SK-N-SH (cell line): ENCODE measurements around the gene TMEM255B. TPM values are rescaled to one million over a fixed set of nuclear protein-coding genes. Genes with fewer than 3 reads are reported as not detected.

Experiments used
- CTCF ChIA-PET: fragments of 300-600, 350-600 bp; formaldehyde crosslinking; extraction: SDS; loops from one replicate; lab custom pipeline; 2021; lab: Yijun Ruan, JAX
- POLR2A ChIA-PET: fragments of 350-600 bp; sonication (Branson Sonifier 250); formaldehyde crosslinking; extraction: SDS; loops from one replicate; lab custom pipeline; 2020; ENCODE audit warnings: antibody characterized with exemption, inconsistent platforms; lab: Yijun Ruan, JAX
- DNase-seq: peaks from one replicate; pipeline ENCODE4 v3.0.0; 2012
- H2AFZ ChIP-seq: fragments of 200-600 bp; sonication (generic); 2 replicates; pipeline ENCODE4 v1.8.1; 2016; ENCODE audit warnings: antibody characterized with exemption, mild to moderate bottlenecking, low read depth
- H3F3A ChIP-seq: fragments of 200-600 bp; sonication (generic); replicated peaks from 2 replicates; pipeline ENCODE3; 2016; ENCODE audit warnings: antibody characterized with exemption, mild to moderate bottlenecking; ENCODE audit not compliant: insufficient read depth
- H3K27ac ChIP-seq, 2 experiments: fragments of 200-500 bp in 1 of 2; fragments of 200-600 bp in 1 of 2; sonication (Bioruptor generic) in 1 of 2; sonication (generic), shearing (Covaris generic) in 1 of 2; 2 replicates each; pipeline versions ENCODE4 v1.5.1 to v1.6.1; 2014 to 2016; ENCODE audit warnings: low read depth in 2 of 2, inconsistent platforms in 1 of 2, low read length in 1 of 2, mild to moderate bottlenecking in 1 of 2, mixed read lengths in 1 of 2
- H3K27me3 ChIP-seq: fragments of 200-600 bp; sonication (generic), shearing (Covaris generic); 2 replicates; pipeline ENCODE4 v1.6.1; 2016; ENCODE audit warnings: mixed run types; ENCODE audit not compliant: insufficient read depth
- H3K36me3 ChIP-seq, 2 experiments: fragments of 200-500 bp in 1 of 2; fragments of 200-600 bp in 1 of 2; sonication (Bioruptor generic) in 1 of 2; sonication (generic) in 1 of 2; replicated peaks in 1 of 2; 2 replicates each; pipeline versions ENCODE3 to v1.5.1; 2014 to 2016; ENCODE audit warnings: low read length in 1 of 2, mild to moderate bottlenecking in 1 of 2; ENCODE audit not compliant: insufficient read depth in 2 of 2, control insufficient read depth in 1 of 2
- H3K4me1 ChIP-seq, 2 experiments: fragments of 200-500 bp in 1 of 2; fragments of 200-600 bp in 1 of 2; sonication (Bioruptor generic) in 1 of 2; sonication (generic), shearing (Covaris generic) in 1 of 2; 2 replicates each; pipeline versions ENCODE4 v1.5.1 to v1.6.1; 2014 to 2016; ENCODE audit warnings: low read depth in 1 of 2, low read length in 1 of 2, mixed run types in 1 of 2; ENCODE audit not compliant: insufficient read depth in 2 of 2, control insufficient read depth in 1 of 2
- H3K4me2 ChIP-seq: fragments of 200-600 bp; sonication (generic), shearing (Covaris generic); 2 replicates; pipeline ENCODE4 v1.6.1; 2017; ENCODE audit warnings: mixed run types
- H3K4me3 ChIP-seq, 2 experiments: fragments of 200-500 bp in 1 of 2; fragments of 200-600 bp in 1 of 2; sonication (Bioruptor generic) in 1 of 2; sonication (generic), shearing (Covaris generic) in 1 of 2; 2 replicates each; pipeline versions ENCODE4 v1.5.1 to v1.8.1; 2014 to 2016; ENCODE audit warnings: low read depth in 2 of 2, inconsistent platforms in 1 of 2, low read length in 1 of 2, mild to moderate bottlenecking in 1 of 2, mixed read lengths in 1 of 2, moderate library complexity in 1 of 2
- H3K79me2 ChIP-seq: fragments of 200-600 bp; sonication (generic); 2 replicates; pipeline ENCODE4 v1.8.1; 2017; ENCODE audit warnings: mild to moderate bottlenecking; ENCODE audit not compliant: insufficient read depth
- H3K9ac ChIP-seq: fragments of 200-600 bp; sonication (generic); 2 replicates; pipeline ENCODE4 v1.6.1; 2017; ENCODE audit warnings: mixed run types
- H3K9me2 ChIP-seq: fragments of 200-600 bp; sonication (generic); 2 replicates; pipeline ENCODE4 v1.6.1; 2017; ENCODE audit warnings: mixed run types
- H3K9me3 ChIP-seq: fragments of 200-600 bp; sonication (generic); 2 replicates; pipeline ENCODE4 v1.6.1; 2017; ENCODE audit warnings: mixed run types, mild to moderate bottlenecking, moderate library complexity
- H4K20me1 ChIP-seq: fragments of 200-600 bp; sonication (generic); 2 replicates; pipeline ENCODE4 v1.6.1; 2017; ENCODE audit warnings: mild to moderate bottlenecking, mixed run types; ENCODE audit not compliant: insufficient read depth
- CHD2 ChIP-seq: fragments of 150-350 bp; IDR thresholded peaks from 2 replicates; pipeline ENCODE4 v1.6.1; 2018; ENCODE audit warnings: low read length; ENCODE audit not compliant: partially characterized antibody
- ELF1 ChIP-seq: IDR thresholded peaks from 2 replicates; pipeline ENCODE4 v1.4.0; 2012
- EP300 ChIP-seq, 2 experiments: IDR thresholded peaks; 2 replicates each; pipeline versions ENCODE4 v1.4.0 to v1.6.1; 2012; ENCODE audit warnings: borderline replicate concordance in 1 of 2, low read depth in 1 of 2, low read length in 1 of 2
- GABPA ChIP-seq: IDR thresholded peaks from 2 replicates; pipeline ENCODE4 v1.4.0; 2012; ENCODE audit warnings: low read depth, mild to moderate bottlenecking
- IRF3 ChIP-seq: fragments of 150-350 bp; IDR thresholded peaks from 2 replicates; pipeline ENCODE4 v1.6.1; 2016; ENCODE audit warnings: mild to moderate bottlenecking, low read depth, low read length
- MEF2A ChIP-seq: IDR thresholded peaks from 2 replicates; pipeline ENCODE4 v1.4.0; 2012; ENCODE audit warnings: low read depth, borderline replicate concordance
- NFIC ChIP-seq: IDR thresholded peaks from 2 replicates; pipeline ENCODE4 v1.4.0; 2012; ENCODE audit warnings: borderline replicate concordance
- NRF1 ChIP-seq: IDR thresholded peaks from 2 replicates; pipeline ENCODE4 v1.6.1; 2012; ENCODE audit warnings: low read depth, mild to moderate bottlenecking, low read length
- PBX3 ChIP-seq: IDR thresholded peaks from 2 replicates; pipeline ENCODE4; 2012
- POLR2AphosphoS5 ChIP-seq: IDR thresholded peaks from 2 replicates; pipeline ENCODE4 v1.6.1; 2012; ENCODE audit warnings: low read depth, low read length
- RAD21 ChIP-seq: IDR thresholded peaks from 2 replicates; pipeline ENCODE4 v1.6.1; 2012; ENCODE audit warnings: mild to moderate bottlenecking, low read length
- RCOR1 ChIP-seq: fragments of 150-350 bp; IDR thresholded peaks from 2 replicates; pipeline ENCODE4 v1.6.1; 2017; ENCODE audit warnings: antibody characterized with exemption, low read length
- REST ChIP-seq: IDR thresholded peaks from 2 replicates; pipeline ENCODE4 v1.6.1; 2012; ENCODE audit warnings: mild to moderate bottlenecking, low read depth, low read length, moderate library complexity
- SIN3A ChIP-seq: IDR thresholded peaks from 2 replicates; pipeline ENCODE4 v1.6.1; 2012; ENCODE audit warnings: low read depth, mild to moderate bottlenecking, low read length, moderate library complexity, borderline replicate concordance
- TAF1 ChIP-seq: IDR thresholded peaks from 2 replicates; pipeline ENCODE4 v1.6.1; 2012; ENCODE audit warnings: low read depth, mild to moderate bottlenecking, low read length, moderate library complexity, borderline replicate concordance
- TCF12 ChIP-seq: IDR thresholded peaks from 2 replicates; pipeline ENCODE4 v1.4.0; 2012
- TEAD4 ChIP-seq: IDR thresholded peaks from 2 replicates; pipeline ENCODE4 v1.4.0; 2012; ENCODE audit warnings: mild to moderate bottlenecking, borderline replicate concordance; ENCODE audit not compliant: insufficient read depth
- USF2 ChIP-seq: fragments of 150-350 bp; IDR thresholded peaks from 2 replicates; pipeline ENCODE4 v1.6.1; 2017; ENCODE audit warnings: antibody characterized with exemption, low read length, low read depth, borderline replicate concordance
- YY1 ChIP-seq: IDR thresholded peaks from 2 replicates; pipeline ENCODE4 v1.4.0; 2012; ENCODE audit warnings: low read depth, mild to moderate bottlenecking
- WGBS: methylation state at CpG from one replicate; pipeline ENCODE4 v1.1.6; 2017; ENCODE audit warnings: low lambda C conversion rate; 5-methylcytosine and 5-hydroxymethylcytosine counted together
- polyA plus RNA-seq, 3 experiments: library from polyadenylated mRNA; depleted of rRNA; stranded (reverse); fragments of >200 nt; gene quantifications; 2 replicates each; pipeline ENCODE4 v1.2.3, GENCODE V29; 2012

TMEM255B gene
- polyA plus RNA-seq, 1 of the 3 experiments (the other 2 are of a cell fraction) = 14.8 TPM

GRCh38 chr13:113845055-113845454 is 86.0 kb downstream of the TMEM255B start:
- CTCF ChIA-PET = no interaction called here
- H4K20me1 ChIP-seq = peaks cover 9% of the 10 kb centered on the region; the same call in 1 of the 2 replicates

More at GRCh38 chr13:113845055-113845454, 86.0 kb downstream of the TMEM255B start:
- Histone ChIP-seq H3K27ac (no peak overlapping the region; a peak in 1 of 4 replicates), H2AFZ (no peak overlapping the region), H3K4me2 (no peak overlapping the region), H3K4me3 (no peak overlapping the region)
- TF ChIP-seq CHD2 (no peak), EP300 (IDR thresholded peaks at IDR 0.05; ENCODE audit: borderline replicate concordance in 1 of 2, low read depth in 1 of 2, low read length in 1 of 2) (no peak), USF2 (no peak), SIN3A (no peak), POLR2AphosphoS5 (no peak), ELF1 (no peak), REST (no peak), MEF2A (no peak), NFIC (no peak), YY1 (no peak), TAF1 (no peak), RAD21 (no peak), IRF3 (no peak), NRF1 (no peak), RCOR1 (no peak), GABPA (no peak), PBX3 (no peak), TEAD4 (no peak), TCF12 (no peak)
- TF ChIP-seq, all 33 proteins: peak for 0
- Histone ChIP-seq H3K27me3 (no peaks in the 10 kb centered on the region), H3F3A (peaks cover 23% of the 10 kb centered on the region), H3K9ac (no peak overlapping the region), H3K79me2 (peaks cover 94% of the 10 kb centered on the region), H3K4me1 (peaks cover 15 to 18% of the 10 kb centered on the region in 2 experiments; a peak in 3 of 4 replicates), H3K9me2 (no peaks in the 10 kb centered on the region), H3K9me3 (no peaks in the 10 kb centered on the region), H3K36me3 (peaks cover 25 to 51% of the 10 kb centered on the region in 2 experiments)
- no peak for DNase-seq
- POLR2A ChIA-PET = no interaction called here
- WGBS = 95% methylated on average over 13 of the region's 13 CpGs
